ENCODE data around the gene TMEM150B. TPM values are rescaled to one million over a fixed set of nuclear protein-coding genes. Genes with fewer than 3 reads are reported as not detected.

Gene TMEM150B
- total and polyA plus RNA-seq, 8 donors = 0.18 to 15.8 (median 1.1) TPM; not detected in 2

- H3K36me3 ChIP-seq = peaks cover 7 to 37% (median 29%) of the 10 kb centered on the region in 4 donors
- 82 to 91% (median 86%) methylated on average over 5 of the region's 5 CpGs for WGBS, 5 donors
- no peaks in the 10 kb centered on the region for H3K27me3 ChIP-seq
- H3K9me3 ChIP-seq = no peaks in the 10 kb centered on the region
- no peak overlapping the region for H3K27ac ChIP-seq
- TF ChIP-seq CTCF (IDR thresholded peaks at IDR 0.05) = no peak
- no peak for TF ChIP-seq POLR2AphosphoS5 (IDR thresholded peaks at IDR 0.05)
- TF ChIP-seq POLR2A (IDR thresholded peaks at IDR 0.05) = no peak
- no peak for TF ChIP-seq EP300 (IDR thresholded peaks at IDR 0.05)
- no peak overlapping the region for H3K4me3 ChIP-seq
- no peak for DNase-seq
- intact Hi-C loops (cut with DNase I; ENCODE audit: low total_unique reads) = no loop called here
- peaks cover 6 to 8% (median 6%) of the 10 kb centered on the region in 4 donors for H3K4me1 ChIP-seq
Observed at GRCh38 chr19:55264531-55264930, 60.6 kb downstream of the TMEM150B start.

Other genes with a start within 250 kb of the TMEM150B start
- gene EPS8L1, start 249.5 kb downstream of the TMEM150B start, total RNA-seq = 100 to 1,000 TPM in 3 of 5 donors, 10 to 100 TPM in 2; 32.3 to 303 (median 114) TPM
- 100 to 1,000 TPM in 1 of 3 donors, 10 to 100 TPM in 2; 82.3 to 320 (median 87.5) TPM for gene EPS8L1, start 249.5 kb downstream of the TMEM150B start, polyA plus RNA-seq
- 100 to 1,000 TPM in 4 of 5 donors, 10 to 100 TPM in 1; 52.7 to 261 (median 167) TPM for gene PPP1R12C, start 207.7 kb downstream of the TMEM150B start, total RNA-seq
- gene PPP1R12C, start 207.7 kb downstream of the TMEM150B start, polyA plus RNA-seq = 100 to 1,000 TPM in 1 of 3 donors, 10 to 100 TPM in 2; 77.0 to 136 (median 82.6) TPM
- 1 to 10 TPM in 1 of 5 donors, not detected in 4; 1.1 TPM for gene TNNT1, start 176.1 kb downstream of the TMEM150B start, total RNA-seq
- 10 to 100 TPM in 1 of 3 donors, 1 to 10 TPM in 1, under 1 TPM in 1; 0.87 to 19.6 (median 6.7) TPM for gene TNNT1, start 176.1 kb downstream of the TMEM150B start, polyA plus RNA-seq
- not detected for gene TNNI3, start 167.6 kb downstream of the TMEM150B start, total RNA-seq
- 10 to 100 TPM in 1 of 3 donors, 1 to 10 TPM in 2; 4.2 to 14.1 (median 7.8) TPM for gene TNNI3, start 167.6 kb downstream of the TMEM150B start, polyA plus RNA-seq
- 1 to 10 TPM in 1 of 5 donors, not detected in 4; 1.9 TPM for gene DNAAF3, start 158.7 kb downstream of the TMEM150B start, total RNA-seq
- under 1 TPM in 2 of 3 donors, not detected in 1; 0.68 to 0.75 TPM for gene DNAAF3, start 158.7 kb downstream of the TMEM150B start, polyA plus RNA-seq
- 1 to 10 TPM in 1 of 5 donors, not detected in 4; 1.8 TPM for gene SYT5, start 145.1 kb downstream of the TMEM150B start, total RNA-seq
- 1 to 10 TPM in 2 of 3 donors, under 1 TPM in 1; 0.20 to 2.8 (median 1.7) TPM for gene SYT5, start 145.1 kb downstream of the TMEM150B start, polyA plus RNA-seq
- 10 to 100 TPM; 34.9 to 83.9 (median 52.5) TPM for gene PTPRH, start 115.8 kb downstream of the TMEM150B start, total RNA-seq
- 10 to 100 TPM in 2 of 3 donors, 1 to 10 TPM in 1; 5.3 to 22.5 (median 17.3) TPM for gene PTPRH, start 115.8 kb downstream of the TMEM150B start, polyA plus RNA-seq
- gene TMEM86B, start 96.6 kb downstream of the TMEM150B start, total RNA-seq = 10 to 100 TPM in 2 of 5 donors, 1 to 10 TPM in 2, under 1 TPM in 1; 0.29 to 47.8 (median 4.9) TPM
- 10 to 100 TPM in 2 of 3 donors, 1 to 10 TPM in 1; 9.1 to 12.4 (median 10.4) TPM for gene TMEM86B, start 96.6 kb downstream of the TMEM150B start, polyA plus RNA-seq
- 100 to 1,000 TPM in 1 of 5 donors, 10 to 100 TPM in 4; 36.9 to 112 (median 79.9) TPM for gene PPP6R1, start 66.3 kb downstream of the TMEM150B start, total RNA-seq
- 10 to 100 TPM; 19.5 to 33.6 (median 24.4) TPM for gene PPP6R1, start 66.3 kb downstream of the TMEM150B start, polyA plus RNA-seq
- gene HSPBP1, start 45.2 kb downstream of the TMEM150B start, total RNA-seq = 10 to 100 TPM in 3 of 5 donors, 1 to 10 TPM in 2; 5.3 to 69.2 (median 14.9) TPM
- 10 to 100 TPM; 27.5 to 40.2 (median 32.6) TPM for gene HSPBP1, start 45.2 kb downstream of the TMEM150B start, polyA plus RNA-seq
- 10 to 100 TPM in 2 of 5 donors, 1 to 10 TPM in 1, not detected in 2; 5.7 to 67.7 (median 45.1) TPM for gene BRSK1, start 41.3 kb downstream of the TMEM150B start, total RNA-seq
- 1 to 10 TPM; 1.5 to 5.0 (median 2.4) TPM for gene BRSK1, start 41.3 kb downstream of the TMEM150B start, polyA plus RNA-seq
- gene KMT5C, start 14.5 kb upstream of the TMEM150B start, total RNA-seq = 100 to 1,000 TPM in 2 of 5 donors, 10 to 100 TPM in 2, 1 to 10 TPM in 1; 4.1 to 122 (median 27.7) TPM
- 1 to 10 TPM; 2.7 to 7.4 (median 5.5) TPM for gene KMT5C, start 14.5 kb upstream of the TMEM150B start, polyA plus RNA-seq
- 10 to 100 TPM in 1 of 5 donors, not detected in 4; 18.2 TPM for gene COX6B2, start 29.4 kb upstream of the TMEM150B start, total RNA-seq
- under 1 TPM in 2 of 3 donors, not detected in 1; 0.19 to 0.93 TPM for gene COX6B2, start 29.4 kb upstream of the TMEM150B start, polyA plus RNA-seq
- gene GARIN5B, start 37.9 kb upstream of the TMEM150B start, total RNA-seq = not detected
- not detected for gene GARIN5B, start 37.9 kb upstream of the TMEM150B start, polyA plus RNA-seq
- gene IL11, start 45.1 kb upstream of the TMEM150B start, total RNA-seq = 1 to 10 TPM in 2 of 5 donors, not detected in 3; 1.3 TPM
- gene IL11, start 45.1 kb upstream of the TMEM150B start, polyA plus RNA-seq = 10 to 100 TPM in 1 of 3 donors, 1 to 10 TPM in 2; 1.0 to 17.4 (median 1.4) TPM
- not detected for gene TMEM190, start 51.5 kb upstream of the TMEM150B start, total RNA-seq
- 1 to 10 TPM in 1 of 3 donors, under 1 TPM in 1, not detected in 1; 0.68 to 1.3 TPM for gene TMEM190, start 51.5 kb upstream of the TMEM150B start, polyA plus RNA-seq
- 100 to 1,000 TPM in 1 of 5 donors, 10 to 100 TPM in 1, 1 to 10 TPM in 1, not detected in 2; 5.4 to 504 (median 36.1) TPM for gene TMEM238, start 59.0 kb upstream of the TMEM150B start, total RNA-seq
- gene TMEM238, start 59.0 kb upstream of the TMEM150B start, polyA plus RNA-seq = under 1 TPM in 2 of 3 donors, not detected in 1; 0.75 to 0.83 TPM
- gene RPL28, start 60.6 kb upstream of the TMEM150B start, total RNA-seq = 100 to 1,000 TPM in 4 of 5 donors, 10 to 100 TPM in 1; 47.5 to 854 (median 193) TPM
- 1,000 to 10,000 TPM; 2,029 to 2,388 (median 2,037) TPM for gene RPL28, start 60.6 kb upstream of the TMEM150B start, polyA plus RNA-seq
- gene UBE2S, start 82.4 kb upstream of the TMEM150B start, total RNA-seq = 10 to 100 TPM in 3 of 5 donors, 1 to 10 TPM in 2; 8.0 to 43.3 (median 20.2) TPM
- gene UBE2S, start 82.4 kb upstream of the TMEM150B start, polyA plus RNA-seq = 10 to 100 TPM; 11.6 to 13.1 (median 13.1) TPM
- gene SHISA7, start 118.0 kb upstream of the TMEM150B start, total RNA-seq = not detected
- gene SHISA7, start 118.0 kb upstream of the TMEM150B start, polyA plus RNA-seq = not detected
- 100 to 1,000 TPM in 1 of 5 donors, 10 to 100 TPM in 4; 19.8 to 348 (median 63.6) TPM for gene ISOC2, start 136.3 kb upstream of the TMEM150B start, total RNA-seq
- gene ISOC2, start 136.3 kb upstream of the TMEM150B start, polyA plus RNA-seq = 10 to 100 TPM; 76.7 to 80.5 (median 79.6) TPM
- not detected for gene C19orf85, start 139.4 kb upstream of the TMEM150B start, total RNA-seq
- gene C19orf85, start 139.4 kb upstream of the TMEM150B start, polyA plus RNA-seq = under 1 TPM in 1 of 3 donors, not detected in 2; 0.23 TPM
- 10 to 100 TPM in 1 of 5 donors, 1 to 10 TPM in 3, under 1 TPM in 1; 0.58 to 16.1 (median 5.7) TPM for gene ZNF628, start 151.3 kb upstream of the TMEM150B start, total RNA-seq
- gene ZNF628, start 151.3 kb upstream of the TMEM150B start, polyA plus RNA-seq = 1 to 10 TPM; 2.0 to 7.2 (median 4.3) TPM
- 1 to 10 TPM in 2 of 5 donors, not detected in 3; 4.3 to 6.4 TPM for gene NAT14, start 159.8 kb upstream of the TMEM150B start, total RNA-seq
- 10 to 100 TPM in 2 of 3 donors, 1 to 10 TPM in 1; 8.7 to 22.1 (median 14.4) TPM for gene NAT14, start 159.8 kb upstream of the TMEM150B start, polyA plus RNA-seq
- gene SSC5D, start 163.1 kb upstream of the TMEM150B start, total RNA-seq = 10 to 100 TPM in 2 of 5 donors, 1 to 10 TPM in 2, not detected in 1; 2.2 to 15.1 (median 9.8) TPM
- gene SSC5D, start 163.1 kb upstream of the TMEM150B start, polyA plus RNA-seq = under 1 TPM; 0.46 to 0.87 (median 0.80) TPM
- gene SBK2, start 211.8 kb upstream of the TMEM150B start, total RNA-seq = not detected
- not detected for gene SBK2, start 211.8 kb upstream of the TMEM150B start, polyA plus RNA-seq
- 1 to 10 TPM in 2 of 5 donors, under 1 TPM in 1, not detected in 2; 0.37 to 6.2 (median 2.0) TPM for gene SBK3, start 220.2 kb upstream of the TMEM150B start, total RNA-seq
- under 1 TPM in 2 of 3 donors, not detected in 1; 0.20 to 0.56 TPM for gene SBK3, start 220.2 kb upstream of the TMEM150B start, polyA plus RNA-seq